ENCODE data around the gene PPIC.

Gene PPIC

DNA sequence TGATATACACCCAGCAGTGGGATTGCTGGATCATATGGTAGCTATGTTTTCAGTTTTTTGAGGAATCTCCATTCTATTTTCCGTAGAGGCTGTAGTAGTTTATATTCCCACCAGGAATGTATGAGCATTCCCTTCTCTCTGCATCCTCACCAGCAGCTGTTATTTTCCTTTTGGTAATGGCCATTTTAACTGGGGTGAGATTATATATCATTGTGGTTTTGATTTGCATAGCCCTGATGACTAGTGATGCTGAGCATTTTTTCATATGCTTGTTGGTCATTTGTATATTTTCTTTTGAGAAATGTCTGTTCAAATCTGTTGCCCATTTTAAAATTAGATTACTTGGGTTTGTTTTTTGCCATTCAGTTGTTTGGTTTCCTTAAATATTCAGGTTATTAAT lies 11.2 kb upstream of the PPIC start:
- H3K27ac ChIP-seq: no peak overlapping the region
- H3K27me3 ChIP-seq: peaks cover 34% of the 10 kb centered on the region
- TF ChIP-seq, protein P1, sequence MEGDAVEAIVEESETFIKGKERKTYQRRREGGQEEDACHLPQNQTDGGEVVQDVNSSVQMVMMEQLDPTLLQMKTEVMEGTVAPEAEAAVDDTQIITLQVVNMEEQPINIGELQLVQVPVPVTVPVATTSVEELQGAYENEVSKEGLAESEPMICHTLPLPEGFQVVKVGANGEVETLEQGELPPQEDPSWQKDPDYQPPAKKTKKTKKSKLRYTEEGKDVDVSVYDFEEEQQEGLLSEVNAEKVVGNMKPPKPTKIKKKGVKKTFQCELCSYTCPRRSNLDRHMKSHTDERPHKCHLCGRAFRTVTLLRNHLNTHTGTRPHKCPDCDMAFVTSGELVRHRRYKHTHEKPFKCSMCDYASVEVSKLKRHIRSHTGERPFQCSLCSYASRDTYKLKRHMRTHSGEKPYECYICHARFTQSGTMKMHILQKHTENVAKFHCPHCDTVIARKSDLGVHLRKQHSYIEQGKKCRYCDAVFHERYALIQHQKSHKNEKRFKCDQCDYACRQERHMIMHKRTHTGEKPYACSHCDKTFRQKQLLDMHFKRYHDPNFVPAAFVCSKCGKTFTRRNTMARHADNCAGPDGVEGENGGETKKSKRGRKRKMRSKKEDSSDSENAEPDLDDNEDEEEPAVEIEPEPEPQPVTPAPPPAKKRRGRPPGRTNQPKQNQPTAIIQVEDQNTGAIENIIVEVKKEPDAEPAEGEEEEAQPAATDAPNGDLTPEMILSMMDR (IDR thresholded peaks at IDR 0.05): no peak

DNA sequence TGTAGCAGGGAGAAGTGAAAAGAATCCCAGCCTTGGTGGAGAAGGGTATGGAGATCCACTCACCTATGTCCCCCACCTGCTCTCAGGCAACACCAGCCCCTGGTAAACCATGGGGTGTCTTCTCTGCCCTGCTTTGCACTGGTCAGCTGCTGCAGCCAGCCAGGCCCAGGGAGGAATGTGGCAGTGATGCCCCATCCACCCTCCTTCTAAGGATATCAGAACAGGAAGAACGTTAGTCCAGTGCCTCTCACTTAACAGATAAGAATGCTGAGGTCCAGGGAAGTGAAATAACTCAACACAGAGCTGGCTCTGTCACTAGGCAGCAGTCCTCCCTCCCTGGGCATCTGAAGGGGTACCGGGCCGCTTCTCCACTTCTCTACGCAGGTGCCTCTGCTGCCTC lies 9.7 kb upstream of the PPIC start:
- H3K4me3 ChIP-seq (ENCODE audit: low read depth in 1 of 2, low read length in 1 of 2): no peak overlapping the region
- no peak overlapping the region for H3K27ac ChIP-seq
- H3K36me3 ChIP-seq: no peaks in the 10 kb centered on the region
- TF ChIP-seq, protein P1 (IDR thresholded peaks at IDR 0.05): no peak
- H3K27me3 ChIP-seq: peaks cover 46% of the 10 kb centered on the region
- no peaks in the 10 kb centered on the region for H3K9me3 ChIP-seq
- no peaks in the 10 kb centered on the region for H3K4me1 ChIP-seq (ENCODE audit: control insufficient read depth in 1 of 2, insufficient read depth in 1 of 2, low read depth in 1 of 2, low read length in 1 of 2)

More for the DNA sequence above, 11.2 kb upstream of the PPIC start:
- Histone ChIP-seq H3K9me3 (no peaks in the 10 kb centered on the region), H3K4me1 (ENCODE audit: control insufficient read depth in 1 of 2, insufficient read depth in 1 of 2, low read depth in 1 of 2, low read length in 1 of 2) (no peaks in the 10 kb centered on the region), H3K4me3 (ENCODE audit: low read depth in 1 of 2, low read length in 1 of 2) (no peak overlapping the region), H3K36me3 (no peaks in the 10 kb centered on the region)

DNA sequence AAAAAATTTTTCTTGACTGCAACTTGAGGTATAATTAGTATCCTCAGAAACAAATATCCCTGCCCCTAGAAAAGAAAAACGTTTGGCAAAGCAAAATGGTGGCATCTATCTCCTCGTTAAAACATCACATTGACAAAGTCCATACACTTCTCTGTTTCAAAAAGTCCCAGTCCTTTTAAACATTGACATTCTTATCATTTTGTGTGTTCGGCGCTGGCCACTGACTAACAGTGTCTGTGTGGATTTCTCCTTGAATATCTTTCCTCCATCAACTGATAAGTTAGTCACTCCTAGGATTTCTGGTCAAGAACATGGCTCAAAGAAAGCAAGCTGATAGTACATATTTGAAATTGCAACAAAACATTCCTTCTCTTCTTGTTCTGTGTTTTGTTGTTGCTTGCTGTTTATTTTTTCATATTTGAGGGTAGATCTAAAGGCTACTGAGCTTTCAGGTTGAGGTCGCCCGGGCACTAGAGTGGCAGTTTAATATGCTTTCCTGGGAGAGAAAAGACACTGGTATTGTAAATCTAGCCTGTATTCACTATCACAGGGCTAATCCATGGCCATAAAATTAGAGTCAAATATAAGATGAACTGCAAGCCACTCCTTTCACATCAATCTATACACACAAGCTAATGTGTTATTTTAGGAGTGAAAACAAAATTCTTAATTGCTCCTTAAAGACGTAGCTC lies 8.5 kb upstream of the PPIC start:
- Histone ChIP-seq H3K27me3 (peaks cover 58% of the 10 kb centered on the region), H3K27ac (no peak overlapping the region), H3K4me1 (ENCODE audit: control insufficient read depth in 1 of 2, insufficient read depth in 1 of 2, low read depth in 1 of 2, low read length in 1 of 2) (no peaks in the 10 kb centered on the region), H3K4me3 (ENCODE audit: low read depth in 1 of 2, low read length in 1 of 2) (no peak overlapping the region), H3K36me3 (no peaks in the 10 kb centered on the region), H3K9me3 (no peaks in the 10 kb centered on the region)
- TF ChIP-seq, protein P1 (IDR thresholded peaks at IDR 0.05): no peak

DNA sequence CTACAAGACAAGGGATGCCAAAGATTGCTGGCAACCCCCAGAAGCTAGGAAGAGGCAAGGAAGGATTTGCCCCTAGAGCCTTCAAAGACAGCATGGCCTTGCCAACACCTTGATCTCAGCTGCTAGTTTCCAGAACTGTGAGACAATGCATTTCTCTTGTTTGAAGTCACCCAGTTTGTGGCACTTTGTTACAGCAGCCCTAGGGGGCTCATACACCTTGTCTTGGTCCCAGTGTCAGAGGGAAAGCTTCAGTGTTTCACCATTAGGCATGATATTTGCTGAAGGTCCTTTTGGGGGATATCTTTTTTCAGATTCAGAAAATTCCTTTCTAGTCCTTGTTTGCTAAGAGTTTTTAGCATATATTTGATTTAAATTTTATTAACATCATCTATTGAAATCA lies 3.1 kb upstream of the PPIC start:
- TF ChIP-seq, protein P1 (IDR thresholded peaks at IDR 0.05): no peak
- Histone ChIP-seq H3K9me3 (no peaks in the 10 kb centered on the region), H3K4me3 (ENCODE audit: low read depth in 1 of 2, low read length in 1 of 2) (no peak overlapping the region), H3K27me3 (peaks cover 93% of the 10 kb centered on the region), H3K36me3 (no peaks in the 10 kb centered on the region), H3K4me1 (ENCODE audit: control insufficient read depth in 1 of 2, insufficient read depth in 1 of 2, low read depth in 1 of 2, low read length in 1 of 2) (peaks cover 9 to 16% of the 10 kb centered on the region in 2 experiments), H3K27ac (no peak overlapping the region)

DNA sequence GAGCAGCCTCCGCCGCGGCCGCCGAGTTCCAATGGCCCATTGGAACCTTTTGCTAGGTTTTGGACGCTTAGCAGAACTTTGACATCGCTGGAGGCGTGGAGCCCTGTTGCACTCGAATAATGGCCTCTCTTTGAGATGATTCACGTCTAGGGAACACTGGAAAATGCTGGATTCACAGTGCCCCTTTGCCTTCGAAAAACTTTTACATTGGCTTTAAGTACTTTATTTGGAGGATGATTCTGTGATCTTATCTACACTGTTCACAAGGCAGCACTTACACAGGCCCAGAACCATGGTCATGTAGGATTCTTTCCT lies 536 bp upstream of the PPIC start:
- H3K4me1 ChIP-seq (ENCODE audit: control insufficient read depth in 1 of 2, insufficient read depth in 1 of 2, low read depth in 1 of 2, low read length in 1 of 2): peaks cover 9 to 16% of the 10 kb centered on the region in 2 experiments
- TF ChIP-seq, protein P1 (IDR thresholded peaks at IDR 0.05): no peak
- peaks cover 100% of the 10 kb centered on the region for H3K27me3 ChIP-seq
- no peaks in the 10 kb centered on the region for H3K36me3 ChIP-seq
- peak overlapping the region; percentile 29 to 45 for H3K4me3 ChIP-seq (ENCODE audit: low read depth in 1 of 2, low read length in 1 of 2)
- no peaks in the 10 kb centered on the region for H3K9me3 ChIP-seq
- H3K27ac ChIP-seq: no peak overlapping the region
